ENCODE results near the gene MBP. TPM values are rescaled to one million over a fixed set of nuclear protein-coding genes. Genes with fewer than 3 reads are reported as not detected.

Gene MBP
- total RNA-seq, 1 experiment from 2014 or later = 47.4 TPM

- BruUV-seq (replicated peaks) = no TSS peak
- Histone ChIP-seq H3F3A (ENCODE audit: low read length, unreplicated experiment) (no peaks in the 10 kb centered on the region), H3K4me3 (ENCODE audit: low read length) (no peak overlapping the region), H4K20me1 (ENCODE audit: low read length) (no peaks in the 10 kb centered on the region), H2AFZ (ENCODE audit: low read length) (no peak overlapping the region), H3K36me3 (ENCODE audit: low read depth, low read length) (no peaks in the 10 kb centered on the region), H3K4me2 (ENCODE audit: low read length) (no peak overlapping the region), H3K9me2 (replicated peaks; ENCODE audit: low read length) (no peaks in the 10 kb centered on the region), H3K4me1 (ENCODE audit: insufficient read depth, low read length) (peaks cover 9% of the 10 kb centered on the region), H3K79me2 (ENCODE audit: low read length) (no peaks in the 10 kb centered on the region), H3K27me3 (ENCODE audit: low read length) (no peaks in the 10 kb centered on the region), H3K9me3 (ENCODE audit: low read length) (no peaks in the 10 kb centered on the region), H3K27ac (ENCODE audit: low read length) (no peak overlapping the region), H3K9ac (ENCODE audit: low read length) (no peak overlapping the region)
- ATAC-seq = no peak
- intact Hi-C loops (cut with micrococcal nuclease) = no loop called here
- POLR2A ChIA-PET (ENCODE audit: unreplicated experiment) = no interaction called here
- DNase-seq = no peak
- TF ChIP-seq EZH2 (IDR thresholded peaks at IDR 0.05; ENCODE audit: low read length, unreplicated experiment) = no peak
- no peak for TF ChIP-seq CTCF (conservative IDR thresholded peaks at IDR 0.05; ENCODE audit: low read depth, low read length)
- TF ChIP-seq EZH2phosphoT487 (IDR thresholded peaks at IDR 0.05; ENCODE audit: borderline replicate concordance, low read length) = no peak
- CTCF ChIA-PET = no interaction called here
Observed at GRCh38 chr18:77145364-77145901, 12.8 kb upstream of the MBP start.

GRCh38 chr18:77144451-77145118, 12.0 kb upstream of the MBP start:
- no peaks in the 10 kb centered on the region for H3K9me2 ChIP-seq (replicated peaks; ENCODE audit: low read length)
- no peak for TF ChIP-seq EZH2 (IDR thresholded peaks at IDR 0.05; ENCODE audit: low read length, unreplicated experiment)
- no peak for TF ChIP-seq EZH2phosphoT487 (IDR thresholded peaks at IDR 0.05; ENCODE audit: borderline replicate concordance, low read length)
- no peak for TF ChIP-seq CTCF (conservative IDR thresholded peaks at IDR 0.05; ENCODE audit: low read depth, low read length)
- H4K20me1 ChIP-seq (ENCODE audit: low read length) = no peaks in the 10 kb centered on the region
- POLR2A ChIA-PET (ENCODE audit: unreplicated experiment) = no interaction called here
- no peak overlapping the region for H3K9ac ChIP-seq (ENCODE audit: low read length)
- intact Hi-C loops (cut with micrococcal nuclease) = no loop called here
- CTCF ChIA-PET = no interaction called here
- H3K27me3 ChIP-seq (ENCODE audit: low read length) = no peaks in the 10 kb centered on the region
- H2AFZ ChIP-seq (ENCODE audit: low read length) = no peak overlapping the region
- ATAC-seq (no peak), DNase-seq (no peak)
- BruUV-seq (replicated peaks) = no TSS peak
- no peaks in the 10 kb centered on the region for H3F3A ChIP-seq (ENCODE audit: low read length, unreplicated experiment)
- no peaks in the 10 kb centered on the region for H3K9me3 ChIP-seq (ENCODE audit: low read length)
- H3K79me2 ChIP-seq (ENCODE audit: low read length) = no peaks in the 10 kb centered on the region
- no peak overlapping the region for H3K27ac ChIP-seq (ENCODE audit: low read length)
- H3K36me3 ChIP-seq (ENCODE audit: low read depth, low read length) = no peaks in the 10 kb centered on the region
- peaks cover 9% of the 10 kb centered on the region for H3K4me1 ChIP-seq (ENCODE audit: insufficient read depth, low read length)
- no peak overlapping the region for H3K4me3 ChIP-seq (ENCODE audit: low read length)
- no peak overlapping the region for H3K4me2 ChIP-seq (ENCODE audit: low read length)

- H4K20me1 ChIP-seq (ENCODE audit: low read length) = no peaks in the 10 kb centered on the region
- no peaks in the 10 kb centered on the region for H3K9me3 ChIP-seq (ENCODE audit: low read length)
- no TSS peak for BruUV-seq (replicated peaks)
- no peak overlapping the region for H3K4me2 ChIP-seq (ENCODE audit: low read length)
- CTCF ChIA-PET = no interaction called here
- DNase-seq (no peak), ATAC-seq (no peak)
- H3K27ac ChIP-seq (ENCODE audit: low read length) = no peak overlapping the region
- TF ChIP-seq CTCF (conservative IDR thresholded peaks at IDR 0.05; ENCODE audit: low read depth, low read length) (no peak), EZH2phosphoT487 (IDR thresholded peaks at IDR 0.05; ENCODE audit: borderline replicate concordance, low read length) (no peak), EZH2 (IDR thresholded peaks at IDR 0.05; ENCODE audit: low read length, unreplicated experiment) (no peak)
- H3K36me3 ChIP-seq (ENCODE audit: low read depth, low read length) = no peaks in the 10 kb centered on the region
- intact Hi-C loops (cut with micrococcal nuclease) = no loop called here
- no peak overlapping the region for H3K4me3 ChIP-seq (ENCODE audit: low read length)
- H2AFZ ChIP-seq (ENCODE audit: low read length) = no peak overlapping the region
- H3K9ac ChIP-seq (ENCODE audit: low read length) = no peak overlapping the region
- no peaks in the 10 kb centered on the region for H3K79me2 ChIP-seq (ENCODE audit: low read length)
- no peaks in the 10 kb centered on the region for H3F3A ChIP-seq (ENCODE audit: low read length, unreplicated experiment)
- no peaks in the 10 kb centered on the region for H3K27me3 ChIP-seq (ENCODE audit: low read length)
- POLR2A ChIA-PET (ENCODE audit: unreplicated experiment) = no interaction called here
- peaks cover 9% of the 10 kb centered on the region for H3K4me1 ChIP-seq (ENCODE audit: insufficient read depth, low read length)
- H3K9me2 ChIP-seq (replicated peaks; ENCODE audit: low read length) = no peaks in the 10 kb centered on the region
Observed at GRCh38 chr18:77144046-77144445, 11.5 kb upstream of the MBP start.

Data from PC-3 (cell line).